DMS153 treated with DMSO at 0.1 percent for 48 hours (cell line): ENCODE measurements around the gene ENGASE.
"Not testable (repeated sequence)": the region's sequence is repeated elsewhere in the genome, so short reads cannot be mapped to it uniquely, and the experiment has no call there.

Experiments used
- DNase-seq: peaks from one replicate; lab custom pipeline; 2025; ENCODE audit not compliant: unreplicated experiment; lab: John Stamatoyannopoulos, UW

The ENGASE gene, protein sequence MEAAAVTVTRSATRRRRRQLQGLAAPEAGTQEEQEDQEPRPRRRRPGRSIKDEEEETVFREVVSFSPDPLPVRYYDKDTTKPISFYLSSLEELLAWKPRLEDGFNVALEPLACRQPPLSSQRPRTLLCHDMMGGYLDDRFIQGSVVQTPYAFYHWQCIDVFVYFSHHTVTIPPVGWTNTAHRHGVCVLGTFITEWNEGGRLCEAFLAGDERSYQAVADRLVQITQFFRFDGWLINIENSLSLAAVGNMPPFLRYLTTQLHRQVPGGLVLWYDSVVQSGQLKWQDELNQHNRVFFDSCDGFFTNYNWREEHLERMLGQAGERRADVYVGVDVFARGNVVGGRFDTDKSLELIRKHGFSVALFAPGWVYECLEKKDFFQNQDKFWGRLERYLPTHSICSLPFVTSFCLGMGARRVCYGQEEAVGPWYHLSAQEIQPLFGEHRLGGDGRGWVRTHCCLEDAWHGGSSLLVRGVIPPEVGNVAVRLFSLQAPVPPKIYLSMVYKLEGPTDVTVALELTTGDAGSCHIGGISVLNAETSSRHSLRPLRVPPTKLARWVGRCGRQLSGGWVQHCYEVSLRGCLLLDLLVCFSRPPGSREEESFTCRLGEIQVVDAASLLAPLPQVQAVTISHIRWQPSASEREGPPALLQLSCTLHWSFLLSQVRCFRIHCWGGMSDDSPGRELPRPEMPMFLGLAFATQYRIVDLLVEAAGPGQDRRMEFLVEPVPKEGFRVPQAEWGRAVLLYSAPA

GRCh38 chr17:79074649-79075445 is at the start of gene ENGASE:
TSS of gene ENGASE (plus strand) at chr17:79074824. CDS start at chr17:79074945, 121 bp downstream.
- peak; percentile 90 for DNase-seq

- DNase-seq: peak; percentile 56
These were observed 49.5 kb upstream of the ENGASE start for GRCh38 chr17:79024901-79025737.

DNA sequence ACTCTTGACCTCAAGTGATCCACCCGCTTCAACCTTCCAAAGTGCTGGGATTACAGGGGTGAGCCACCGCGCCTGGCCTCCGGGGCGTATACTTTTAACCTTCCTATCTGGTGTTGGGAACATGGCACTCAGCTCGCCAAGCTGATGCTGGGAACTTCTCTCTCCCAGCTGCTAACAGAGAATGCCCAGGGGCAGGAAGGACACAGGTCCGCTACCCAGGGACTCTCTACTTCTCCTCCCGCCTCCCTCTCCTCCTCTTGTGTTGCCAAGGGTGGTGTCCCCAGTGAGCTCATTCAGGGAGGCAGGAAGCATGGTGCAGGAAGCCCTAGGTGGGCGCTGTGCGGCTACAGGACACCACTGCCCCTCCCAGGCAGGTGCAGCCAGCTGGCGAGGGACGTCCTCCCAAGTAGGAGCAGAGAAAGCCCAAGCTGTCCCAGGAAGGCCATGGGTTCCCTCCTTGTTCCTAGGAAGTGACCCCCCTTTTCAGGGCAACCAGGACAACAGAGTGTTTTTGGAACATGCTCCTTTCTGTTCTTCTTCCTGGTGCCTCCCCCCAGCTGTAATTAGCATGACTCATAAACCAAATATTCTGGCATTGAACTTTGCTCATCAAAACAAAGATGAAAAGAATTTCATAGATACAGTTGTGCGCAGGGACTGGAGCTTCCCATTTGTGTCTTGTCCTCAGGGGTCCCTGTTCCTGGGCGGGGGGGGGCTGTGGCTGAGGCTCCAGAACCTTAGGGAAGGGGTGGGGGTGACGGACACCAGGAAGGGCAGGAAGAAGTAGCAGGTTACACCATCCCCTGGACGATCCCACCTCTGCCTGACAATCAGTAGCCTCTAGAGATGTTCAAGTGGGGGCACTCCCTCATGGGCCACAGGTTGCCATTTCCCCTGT is 48.0 kb upstream of the ENGASE start:
- peak; percentile 69 for DNase-seq

- DNase-seq: no peak
These were observed 47.2 kb upstream of the ENGASE start for GRCh38 chr17:79027274-79027924.

GRCh38 chr17:79027925-79028491 is 46.6 kb upstream of the ENGASE start:
- no peak for DNase-seq

GRCh38 chr17:79028496-79029326 is 45.9 kb upstream of the ENGASE start:
- no peak for DNase-seq

DNA sequence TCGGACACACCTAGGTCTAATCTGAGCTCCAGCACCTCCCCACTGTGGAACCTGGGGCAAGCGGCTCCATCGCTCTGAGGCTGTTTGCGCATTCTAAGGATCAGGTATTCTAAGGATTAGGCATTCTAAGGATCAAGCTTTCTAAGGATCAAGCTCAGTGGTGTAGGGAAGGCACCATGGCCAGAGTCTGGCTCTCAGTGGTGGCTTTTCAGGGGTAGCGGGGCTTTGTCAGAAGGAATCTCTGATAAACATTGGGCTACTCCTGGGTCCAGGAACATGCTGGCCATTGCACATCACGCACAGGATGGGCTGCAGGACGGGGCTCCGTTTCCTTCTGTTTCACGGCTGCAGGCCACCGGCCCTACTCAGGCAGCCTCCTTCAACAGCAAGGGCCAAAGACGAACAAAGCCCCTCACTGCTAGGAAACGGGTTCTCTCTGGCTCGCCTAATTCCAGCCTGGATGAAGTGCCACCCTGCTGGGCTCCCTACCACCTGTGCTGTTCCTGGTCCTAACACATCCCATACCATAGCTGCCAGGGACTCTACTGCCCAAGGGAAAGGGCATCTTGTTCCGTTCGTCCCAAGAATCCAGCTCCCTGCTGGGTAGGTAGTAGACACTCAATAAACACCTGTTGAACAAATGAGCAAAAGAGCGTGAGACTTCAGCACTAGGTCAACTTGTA is 45.2 kb upstream of the ENGASE start:
- no peak for DNase-seq

GRCh38 chr17:79030636-79031035 is 44.0 kb upstream of the ENGASE start:
- DNase-seq: not testable (repeated sequence)

- DNase-seq: no peak
These were observed 42.4 kb upstream of the ENGASE start for GRCh38 chr17:79031996-79032875.

DNA sequence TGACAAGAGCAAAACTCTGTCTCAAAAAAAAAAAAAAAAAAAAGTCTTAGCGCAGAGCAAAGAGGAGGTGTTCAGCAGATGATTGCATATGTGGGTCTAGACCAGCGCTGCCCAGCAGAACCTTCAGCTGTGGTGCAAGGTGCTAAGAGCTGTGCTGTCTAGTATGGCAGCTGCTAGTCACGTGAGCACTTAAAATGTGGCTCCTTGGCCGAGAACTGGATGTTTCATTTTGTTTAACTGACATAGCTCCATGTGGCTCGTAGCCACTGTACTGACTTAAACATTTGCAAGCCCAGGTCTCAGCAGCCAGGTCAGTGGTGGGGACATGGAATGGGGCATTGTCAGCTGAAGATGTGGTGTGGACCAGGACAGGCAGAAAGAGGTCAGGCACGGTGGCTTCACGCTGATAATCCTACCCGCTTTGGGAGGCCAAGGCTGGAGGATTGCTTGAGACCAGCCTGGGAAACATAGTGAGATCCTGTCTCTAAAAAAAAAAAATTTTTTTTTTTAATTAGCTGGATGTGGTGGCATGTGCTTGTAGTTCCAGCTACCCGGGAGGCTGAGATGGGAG is 41.5 kb upstream of the ENGASE start:
- no peak for DNase-seq

DNA sequence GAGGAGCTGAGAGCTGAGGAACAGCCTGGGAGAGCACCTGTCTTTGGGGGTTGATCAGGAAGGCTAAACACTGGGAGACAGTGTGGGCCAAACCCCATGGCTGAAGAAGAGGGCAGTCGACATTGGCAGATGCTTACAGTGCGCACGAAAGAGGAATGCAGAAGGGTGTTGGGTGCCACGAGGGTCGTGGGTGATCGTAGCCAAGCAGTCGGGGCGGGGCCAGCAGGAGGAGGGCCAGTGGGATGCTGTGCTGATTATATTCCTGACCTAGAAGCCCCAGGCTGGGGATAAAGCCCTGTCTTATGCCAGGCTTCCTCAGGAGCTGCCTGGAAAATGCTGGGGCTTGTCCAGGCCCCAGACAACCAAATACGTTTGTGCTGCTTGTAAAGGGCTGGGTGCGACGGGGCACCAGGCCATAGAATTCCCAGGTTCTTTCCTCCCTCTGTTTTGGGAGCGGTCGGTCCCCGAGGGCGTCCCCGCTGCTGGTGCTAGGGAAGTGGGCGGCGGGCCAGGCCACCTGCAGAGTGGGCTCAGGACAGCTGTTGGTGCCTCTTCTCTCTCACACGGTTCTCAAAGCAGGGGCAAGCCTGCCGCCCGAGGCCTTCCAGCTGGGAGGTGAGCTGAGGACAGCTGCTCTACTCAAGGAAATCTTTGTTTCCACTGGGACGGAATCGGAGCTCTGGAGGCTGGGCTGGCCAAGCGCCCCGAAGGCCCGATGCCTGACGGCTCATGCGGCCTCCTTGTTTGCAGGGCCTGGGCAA is 40.7 kb upstream of the ENGASE start:
- DNase-seq: peak; percentile 17

- no peak for DNase-seq
These were observed 39.6 kb upstream of the ENGASE start for GRCh38 chr17:79034931-79035485.

- DNase-seq: no peak
These were observed 38.9 kb upstream of the ENGASE start for GRCh38 chr17:79035686-79036085.

DNA sequence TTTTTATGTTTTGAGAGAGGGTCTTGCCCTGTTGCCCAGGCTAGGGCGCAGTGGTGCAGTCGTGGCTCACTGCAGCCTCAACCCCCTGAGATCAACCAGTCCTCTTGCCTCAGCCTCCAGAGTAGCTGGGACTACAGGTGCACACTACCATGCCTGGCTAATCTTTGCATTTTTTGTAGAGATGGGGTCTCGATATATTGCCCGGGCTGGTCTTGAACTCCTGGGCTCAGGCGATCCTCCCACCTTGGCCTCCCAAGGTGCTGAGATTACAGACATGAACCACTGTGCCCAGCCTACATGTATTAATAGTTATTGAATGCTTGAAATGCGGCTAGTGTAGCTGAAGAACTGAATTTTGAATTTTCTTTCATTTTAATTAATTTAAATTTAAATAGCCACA is 38.4 kb upstream of the ENGASE start:
- no peak for DNase-seq

- no peak for DNase-seq
These were observed 38.0 kb upstream of the ENGASE start for GRCh38 chr17:79036596-79036995.
